Stimulated activated CD4-positive, alpha-beta T cell treated with anti-CD3 and anti-CD28 coated beads, Interleukin-15, amount 100 ng/mL, for 24 hours (primary cell): ENCODE data around the gene RPS6KC1.
"Not testable (repeated sequence)": the region's sequence is repeated elsewhere in the genome, so short reads cannot be mapped to it uniquely, and the experiment has no call there.

Source experiments
- DNase-seq: peaks from one replicate; pipeline ENCODE4 v3.0.0-alpha.2; 2020

Gene RPS6KC1

DNA sequence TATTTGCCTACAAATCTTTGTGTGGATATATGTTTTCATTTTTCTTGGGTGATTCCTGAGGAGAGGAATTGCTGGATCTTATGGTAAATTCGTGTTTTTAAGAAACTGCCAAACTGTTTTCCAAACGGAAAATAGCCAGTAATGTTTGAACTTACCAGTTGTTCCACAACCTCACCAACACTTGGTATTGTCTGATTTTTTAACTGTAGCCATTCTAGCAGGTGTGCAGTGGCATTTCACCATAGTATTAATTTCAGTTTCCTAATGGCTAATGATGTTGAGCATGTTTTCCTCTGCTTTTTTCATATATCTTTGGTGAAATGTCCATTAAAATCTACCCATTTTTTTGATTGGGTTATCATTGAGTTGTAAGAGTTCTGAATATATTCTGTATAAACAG, 56.6 kb downstream of the RPS6KC1 start:
- DNase-seq: no peak

DNA sequence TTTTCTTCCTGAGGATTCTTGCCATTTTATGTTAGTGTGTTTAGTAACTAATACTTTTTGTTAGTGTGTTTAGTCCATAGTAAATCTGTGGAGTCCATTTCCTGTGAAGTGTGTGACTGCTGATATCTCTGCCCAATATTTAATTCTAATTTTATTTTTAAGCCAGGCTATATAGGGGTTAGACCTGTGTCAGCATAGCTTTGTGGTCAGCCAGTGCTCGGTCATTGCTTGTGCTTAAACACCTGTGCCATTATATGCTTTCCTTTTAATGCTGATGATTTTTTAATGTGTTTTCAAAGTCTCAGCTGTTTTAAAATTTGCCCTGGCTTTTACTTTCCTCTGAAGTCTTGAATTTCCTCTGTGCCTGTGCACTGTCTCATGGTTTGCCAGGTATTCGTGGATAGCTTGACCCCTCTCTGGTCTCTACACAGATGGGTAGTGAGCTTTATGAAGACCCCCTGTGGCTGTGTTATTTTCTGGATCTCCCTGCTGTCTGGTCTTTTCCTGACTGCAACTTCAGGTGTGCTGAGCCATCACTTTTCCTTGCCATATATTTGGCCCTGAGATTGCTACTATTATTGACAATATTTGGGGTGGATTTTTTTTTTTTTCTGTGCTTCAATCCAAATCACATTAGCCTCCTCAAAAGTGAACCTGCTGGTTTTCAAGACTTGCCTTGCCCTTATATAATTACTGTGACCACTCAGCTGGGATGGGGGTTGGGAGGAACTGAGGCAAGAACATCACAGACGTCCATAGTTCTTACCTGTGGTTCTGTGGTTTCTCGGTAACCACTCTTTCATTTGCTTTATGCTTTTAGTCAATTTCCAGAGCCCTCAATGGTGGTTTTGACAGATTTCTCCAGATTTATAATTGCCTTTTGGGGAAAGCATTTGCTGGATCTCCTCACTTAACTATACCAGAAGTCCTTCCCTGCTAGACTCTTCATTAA, 59.6 kb downstream of the RPS6KC1 start:
- no peak for DNase-seq

DNA sequence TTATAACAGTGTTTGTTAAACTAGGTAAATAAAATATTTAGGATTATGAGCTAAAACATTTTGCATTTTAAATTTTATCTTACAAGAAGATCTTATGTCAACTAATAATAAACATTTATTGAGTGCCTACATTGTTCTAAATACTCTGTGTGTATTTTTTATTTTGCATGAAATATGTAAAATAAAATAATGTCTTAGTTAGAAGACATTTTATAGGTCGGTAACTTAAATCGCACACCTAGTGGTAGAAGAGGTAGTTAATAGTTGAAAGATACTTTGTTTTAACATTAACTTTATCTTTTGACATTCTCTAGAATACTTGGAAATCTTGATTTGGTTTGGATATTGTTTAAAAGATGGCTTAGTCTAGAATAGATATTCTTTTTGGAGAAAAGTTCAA, 60.5 kb downstream of the RPS6KC1 start:
- no peak for DNase-seq

DNA sequence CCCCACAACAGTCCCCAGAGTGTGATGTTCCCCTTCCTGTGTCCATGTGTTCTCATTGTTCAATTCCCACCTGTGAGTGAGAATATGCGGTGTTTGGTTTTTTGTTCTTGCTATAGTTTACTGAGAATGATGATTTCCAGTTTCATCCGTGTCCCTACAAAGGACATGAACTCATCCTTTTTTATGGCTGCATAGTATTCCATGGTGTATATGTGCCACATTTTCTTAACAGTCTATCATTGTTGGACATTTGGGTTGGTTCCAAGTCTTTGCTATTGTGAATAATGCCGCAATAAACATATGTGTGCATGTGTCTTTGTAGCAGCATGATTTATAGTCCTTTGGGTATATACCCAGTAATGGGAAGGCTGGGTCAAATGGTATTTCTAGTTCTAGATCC, 61.7 kb downstream of the RPS6KC1 start:
- not testable (repeated sequence) for DNase-seq

DNA sequence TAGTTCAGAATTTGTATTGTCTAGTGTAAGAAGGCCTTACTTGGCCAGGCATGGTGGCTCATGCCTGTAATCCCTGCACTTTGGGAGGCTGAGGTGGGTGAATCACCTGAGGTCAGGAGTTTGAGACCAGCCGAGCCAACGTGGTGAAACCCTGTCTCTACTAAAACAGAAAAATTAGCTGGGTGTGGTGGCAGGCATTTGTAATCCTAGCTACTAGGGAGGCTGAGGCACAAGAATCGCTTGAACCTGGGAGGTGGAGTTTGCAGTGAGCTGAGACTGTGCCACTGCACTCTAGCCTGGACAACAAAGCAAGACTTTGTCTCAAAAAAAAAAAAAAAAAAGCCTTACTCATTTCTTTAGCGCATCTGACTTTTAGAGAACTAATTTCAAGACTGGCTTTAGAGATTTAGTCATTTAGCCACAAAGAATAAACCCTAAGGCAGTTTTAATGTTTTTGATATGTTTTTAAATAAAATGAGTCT, 66.7 kb downstream of the RPS6KC1 start:
- DNase-seq: not testable (repeated sequence)

DNA sequence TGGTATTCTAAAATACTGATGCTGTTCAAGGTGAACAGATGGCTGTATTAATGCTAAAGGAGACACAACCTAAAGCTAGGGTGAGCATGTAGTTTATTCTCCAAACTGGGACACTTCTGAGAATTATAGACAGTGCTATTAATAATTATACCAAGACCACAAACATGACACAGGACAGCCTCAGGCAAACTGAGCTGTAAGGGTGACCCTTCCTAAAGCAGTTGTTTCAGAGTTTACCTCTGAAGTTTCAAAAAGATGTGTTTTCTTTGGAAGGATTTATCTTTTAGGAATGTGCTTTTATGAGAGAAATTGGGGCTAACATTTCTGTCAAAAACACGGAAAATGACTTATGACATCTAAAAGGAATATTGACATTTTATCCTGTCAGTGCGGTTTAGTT, 68.8 kb downstream of the RPS6KC1 start:
- DNase-seq: no peak

DNA sequence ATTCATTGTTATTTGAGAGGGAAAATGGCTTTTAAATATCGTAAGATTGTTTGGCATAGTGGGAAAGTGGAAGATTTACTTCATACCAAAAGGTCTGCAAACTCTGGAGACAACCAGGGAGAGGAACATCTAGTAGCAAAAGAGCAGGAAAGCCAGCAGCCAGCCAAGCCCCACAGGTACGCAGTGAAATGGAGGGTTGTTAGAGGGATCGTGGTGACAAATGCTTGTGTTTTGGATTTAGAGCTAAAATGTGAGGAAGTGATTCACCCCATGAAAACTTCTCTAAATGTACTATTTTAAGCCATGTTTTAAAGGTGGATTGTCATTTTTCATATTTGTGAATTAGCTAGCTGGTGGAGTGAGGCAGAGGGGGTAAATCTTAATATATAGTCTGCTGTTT, 69.3 kb downstream of the RPS6KC1 start:
- DNase-seq: no peak

DNA sequence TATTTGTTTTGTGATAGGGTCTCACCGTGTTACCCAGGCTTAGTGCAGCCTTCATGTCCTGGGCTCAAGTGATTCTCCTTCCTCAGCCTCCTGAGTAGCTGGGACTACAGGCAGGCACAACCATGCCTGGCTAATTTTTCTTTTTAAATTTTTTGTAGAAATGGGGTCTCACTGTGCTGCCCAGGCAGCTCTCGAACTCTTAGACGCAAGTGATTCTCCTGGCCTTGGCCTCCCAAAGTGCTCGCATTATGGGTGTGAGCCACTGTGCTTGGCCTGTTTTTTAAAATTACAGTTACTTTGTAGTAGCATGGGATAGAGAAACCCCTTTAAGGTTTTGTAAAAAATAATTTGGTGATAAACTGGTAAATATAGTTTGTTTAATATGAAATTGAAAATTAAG, 69.9 kb downstream of the RPS6KC1 start:
- no peak for DNase-seq

DNA sequence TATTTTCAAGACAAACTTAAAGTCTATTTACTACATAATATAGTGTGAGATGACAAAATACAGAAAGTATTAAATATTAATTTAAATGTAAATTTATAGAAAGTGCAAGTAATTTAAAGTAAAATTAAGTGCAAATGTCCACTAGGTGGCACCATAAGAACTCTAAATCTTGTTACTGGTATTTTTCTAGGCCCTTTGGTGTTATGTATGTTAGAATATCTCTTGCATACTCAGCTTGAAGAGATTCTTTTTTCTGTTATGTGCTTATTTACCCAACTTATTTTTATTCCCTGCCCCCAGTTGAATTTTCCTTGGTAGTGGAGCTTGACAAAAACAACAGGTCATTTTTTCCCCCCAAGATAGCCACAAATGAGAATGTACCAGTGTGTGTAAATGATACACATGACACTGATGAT, 71.5 kb downstream of the RPS6KC1 start:
- no peak for DNase-seq

DNA sequence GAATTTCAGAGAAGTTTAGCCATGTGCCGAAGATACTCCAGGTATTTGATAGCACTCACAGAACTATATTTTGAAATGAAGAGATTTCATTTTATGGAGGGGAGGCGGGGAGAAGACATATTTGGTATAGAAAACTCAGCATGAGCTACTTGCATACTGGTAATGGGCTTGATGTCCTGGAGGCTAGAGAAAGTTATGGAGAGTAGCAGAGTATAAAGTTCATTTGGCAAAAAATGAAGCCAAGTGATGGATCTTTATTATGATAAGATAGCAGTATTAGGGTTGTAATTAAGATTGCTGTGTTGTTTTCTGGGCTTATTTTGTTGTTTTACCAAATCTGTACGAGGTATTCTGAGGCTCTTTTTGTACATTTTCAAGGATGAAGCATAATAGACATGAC, 72.0 kb downstream of the RPS6KC1 start:
- DNase-seq: no peak

DNA sequence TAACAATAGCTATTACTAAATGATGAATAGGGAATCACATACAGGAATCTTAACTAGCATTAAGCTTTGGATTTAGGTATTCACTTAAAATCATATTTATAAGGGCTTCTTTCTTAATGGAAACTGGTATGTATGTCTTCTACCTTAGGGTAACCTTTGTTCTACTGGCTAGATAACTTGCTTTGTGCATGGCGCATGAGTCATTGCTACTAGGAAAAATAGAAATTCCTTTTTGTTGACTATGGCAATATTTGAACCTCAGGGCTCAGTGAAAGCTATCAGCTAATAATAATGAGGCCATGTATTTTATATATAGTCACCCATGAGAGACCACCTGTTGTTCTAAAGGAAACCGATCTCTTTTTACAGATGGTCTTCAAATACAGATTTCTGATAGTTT, 72.5 kb downstream of the RPS6KC1 start:
- DNase-seq: no peak

DNA sequence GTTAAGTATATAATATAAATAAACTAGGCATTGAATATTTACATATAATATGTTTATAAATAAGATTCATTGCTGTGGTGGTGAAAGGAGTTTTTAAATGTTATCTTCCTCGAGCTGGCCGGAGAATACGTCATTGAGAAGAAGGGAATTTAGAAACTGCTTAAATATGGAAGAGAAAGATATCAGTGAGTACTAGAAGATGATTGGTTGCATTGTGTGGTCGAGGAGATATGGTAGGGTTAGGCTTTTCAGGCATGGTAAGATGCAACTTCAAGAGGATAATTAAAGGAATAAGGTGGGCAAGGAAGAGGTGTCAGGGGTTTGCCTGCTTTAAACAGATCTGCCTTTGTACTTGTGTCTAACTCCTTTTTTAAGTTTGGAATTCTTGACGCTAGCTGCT, 73.5 kb downstream of the RPS6KC1 start:
- no peak for DNase-seq

DNA sequence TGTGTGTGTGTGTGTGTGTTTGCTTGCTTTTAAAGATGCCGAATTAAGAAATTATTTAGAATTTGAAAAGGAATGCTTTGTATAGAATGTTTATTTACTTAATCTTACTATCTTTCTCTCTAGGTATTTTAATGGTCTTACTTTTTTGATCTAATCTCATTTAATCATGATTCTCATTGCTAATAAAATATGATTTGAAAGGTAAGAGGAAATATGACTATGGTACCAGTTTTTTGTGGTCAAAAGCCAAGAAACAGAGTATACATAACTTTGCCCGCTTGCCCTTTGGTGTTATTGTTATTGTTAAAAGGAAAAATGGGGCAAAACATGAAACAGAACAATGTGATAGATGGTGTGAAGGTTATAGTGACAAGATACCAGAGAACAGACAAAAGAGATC, 74.6 kb downstream of the RPS6KC1 start:
- no peak for DNase-seq

DNA sequence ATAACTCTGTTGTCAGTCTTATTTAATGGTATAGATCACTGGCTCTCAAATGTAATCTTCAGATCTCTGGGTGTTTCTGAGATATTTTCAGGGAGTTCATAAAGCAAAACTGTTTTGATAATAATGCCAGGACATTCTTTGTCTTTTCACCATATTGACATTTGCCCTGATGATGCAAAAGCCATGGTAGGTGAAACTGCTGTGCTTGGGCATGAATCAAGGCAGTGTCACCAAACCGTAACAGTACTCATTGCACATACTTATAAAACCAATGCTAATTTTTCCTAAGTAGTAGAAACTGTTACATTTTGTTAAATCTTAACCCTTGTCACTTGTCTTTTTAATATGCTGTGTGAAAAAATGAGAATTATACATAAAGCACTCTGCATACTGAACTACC, 76.0 kb downstream of the RPS6KC1 start:
- no peak for DNase-seq

DNA sequence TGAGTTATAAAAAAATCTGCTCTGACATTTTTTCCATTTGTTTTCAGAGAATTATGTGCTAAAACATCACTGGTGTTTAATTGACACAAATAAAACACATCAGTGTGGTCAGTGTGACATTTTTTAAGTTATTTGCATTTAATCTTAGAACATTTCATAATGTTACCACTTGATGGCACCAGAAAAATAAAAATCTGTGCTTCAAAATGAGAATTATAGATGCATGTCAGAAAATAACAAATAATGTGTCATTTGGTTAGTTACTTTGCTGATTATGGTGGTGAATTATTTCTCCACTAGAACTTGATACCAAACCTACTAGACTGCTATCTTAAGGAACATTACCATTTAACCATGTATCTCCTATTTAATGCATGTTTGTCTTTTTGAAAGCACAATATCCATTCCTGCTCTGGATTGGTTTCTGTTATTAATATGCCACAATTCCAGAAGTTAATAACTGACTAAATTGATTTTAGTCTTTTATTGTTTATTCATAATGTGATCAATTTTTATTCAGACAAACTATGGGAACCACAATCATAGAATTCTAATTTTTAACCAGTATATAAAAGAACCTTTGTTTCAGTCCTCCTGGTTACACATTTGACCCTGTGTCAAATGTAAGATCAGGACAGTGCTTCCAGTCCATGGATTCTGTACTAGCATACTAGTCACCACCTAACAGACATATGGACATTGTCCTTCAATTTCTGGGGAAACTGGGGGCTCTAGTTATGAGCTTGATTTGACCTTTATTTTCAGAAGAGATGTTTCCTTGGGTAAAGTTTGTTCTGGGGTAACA, 81.0 kb downstream of the RPS6KC1 start:
- DNase-seq: no peak

DNA sequence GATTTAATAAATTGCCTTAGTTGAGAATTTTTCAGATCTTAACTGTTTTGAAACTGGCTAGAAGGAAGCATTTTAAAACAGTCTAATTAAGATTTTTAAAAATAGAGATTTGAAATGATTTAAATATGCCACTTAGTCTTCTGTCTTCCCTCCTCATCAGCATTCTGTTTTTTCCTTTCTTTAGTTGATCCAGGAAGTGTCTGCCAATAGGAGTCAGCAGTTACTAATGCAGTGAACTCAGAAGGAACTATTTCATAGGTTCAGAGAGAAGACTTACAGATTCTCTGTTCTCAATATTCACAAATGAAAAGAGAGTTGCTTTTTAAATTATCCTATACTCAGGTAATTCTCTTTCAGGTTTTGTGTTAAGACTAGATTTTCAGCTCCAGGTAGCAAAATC, 84.5 kb downstream of the RPS6KC1 start:
- no peak for DNase-seq

DNA sequence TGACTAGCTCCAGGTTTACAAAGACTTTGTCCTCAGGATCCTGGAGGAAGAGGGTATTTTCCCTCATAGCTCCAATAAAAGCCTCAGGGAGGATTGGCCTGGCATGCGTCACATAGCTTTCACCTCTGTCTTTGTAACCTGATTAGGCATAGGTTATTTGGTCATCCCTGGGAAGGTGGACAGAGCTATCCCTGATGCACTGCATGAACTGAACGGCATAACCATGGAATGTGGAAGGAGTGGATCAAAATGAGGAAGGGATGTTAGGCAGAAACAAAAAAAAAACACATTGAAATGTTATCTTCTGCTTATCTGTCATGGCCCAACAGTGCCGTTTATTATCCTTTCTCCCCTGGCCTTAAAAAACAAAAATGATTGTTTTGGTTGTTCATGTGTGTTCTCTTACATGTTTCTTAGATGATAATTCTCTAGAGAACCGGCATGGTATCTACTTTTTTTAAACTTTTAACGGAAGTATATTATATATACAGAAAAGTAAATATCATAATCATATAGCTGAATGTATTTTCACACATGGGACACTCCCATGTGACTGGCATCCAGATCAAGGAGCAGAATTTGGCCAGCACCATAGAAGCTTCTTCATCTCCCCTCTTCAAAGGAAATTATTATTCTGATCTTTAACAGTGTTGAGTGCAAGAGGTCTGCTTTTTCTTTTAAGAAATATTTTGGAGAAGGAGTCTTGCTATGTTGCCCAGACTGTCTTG, 85.3 kb downstream of the RPS6KC1 start:
- no peak for DNase-seq

DNA sequence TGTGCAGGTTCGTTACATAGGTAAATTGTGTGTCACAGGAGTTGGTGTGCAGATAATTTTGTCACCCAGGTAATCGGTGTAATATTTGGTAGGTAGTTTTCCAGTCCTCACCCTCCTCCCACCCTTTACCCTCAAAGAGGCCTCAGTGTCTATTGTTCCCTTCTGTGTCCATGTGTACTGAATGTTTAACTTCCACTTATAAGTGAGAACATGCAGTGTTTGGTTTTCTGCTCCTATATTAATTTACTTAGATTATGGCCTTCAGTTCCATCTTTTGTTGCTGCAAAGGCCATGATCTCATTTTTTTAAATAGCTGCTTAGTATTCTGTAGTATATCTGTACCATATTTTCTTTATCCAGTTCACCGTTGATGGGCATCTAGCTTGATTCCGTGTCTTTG, 87.3 kb downstream of the RPS6KC1 start:
- no peak for DNase-seq

DNA sequence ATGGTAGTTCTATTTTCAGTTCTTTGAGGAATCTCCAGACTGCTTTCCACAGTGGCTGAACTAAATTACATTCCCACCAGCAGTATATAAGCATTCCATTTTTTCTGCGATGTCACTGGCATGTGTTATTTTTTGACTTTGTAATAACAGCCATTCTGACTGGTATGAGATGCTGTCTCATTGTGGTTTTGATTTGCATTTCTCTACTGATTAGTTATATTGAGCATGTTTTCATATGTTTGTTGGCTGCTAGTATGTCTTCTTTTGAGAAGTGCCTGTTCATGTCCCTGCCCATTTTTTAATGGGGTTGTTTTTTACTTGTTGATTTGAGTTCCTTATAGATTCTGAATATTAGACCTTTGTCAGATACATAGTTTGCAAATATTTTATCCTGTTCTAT, 87.9 kb downstream of the RPS6KC1 start:
- DNase-seq: no peak

DNA sequence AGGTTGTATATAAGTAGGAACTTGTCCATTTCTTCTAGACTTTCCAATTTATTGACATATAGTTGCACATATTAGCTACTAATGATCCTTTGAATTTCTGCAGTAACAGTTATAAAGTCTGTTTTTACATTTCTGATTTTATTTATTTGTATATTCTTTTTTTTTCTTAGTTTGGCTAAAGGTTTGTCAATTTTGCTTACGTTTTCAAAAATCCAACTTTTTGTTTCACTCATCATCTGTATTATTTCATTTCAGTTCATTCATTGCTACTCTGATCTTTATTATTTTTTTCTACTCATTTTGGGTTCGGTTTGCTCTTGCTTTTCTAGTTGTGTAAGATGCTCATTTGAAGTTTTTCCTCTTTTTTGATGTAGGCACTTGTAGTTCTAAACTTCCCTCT, 97.9 kb downstream of the RPS6KC1 start:
- DNase-seq: no peak

DNA sequence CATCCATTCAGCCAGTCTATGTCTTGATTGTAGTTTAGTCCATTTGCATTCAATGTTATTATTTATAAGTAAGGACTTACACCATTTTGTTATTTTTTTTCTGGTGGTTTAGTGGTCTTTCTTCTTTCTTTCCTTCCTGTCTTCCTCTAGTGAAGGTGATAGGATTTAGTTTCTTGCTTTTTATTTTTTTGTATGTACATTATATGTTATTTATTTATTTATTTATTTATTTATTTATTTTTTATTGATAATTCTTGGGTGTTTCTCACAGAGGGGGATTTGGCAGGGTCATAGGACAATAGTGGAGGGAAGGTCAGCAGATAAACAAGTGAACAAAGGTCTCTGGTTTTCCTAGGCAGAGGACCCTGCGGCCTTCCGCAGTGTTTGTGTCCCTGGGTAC, 99.0 kb downstream of the RPS6KC1 start:
- DNase-seq: not testable (repeated sequence)

DNA sequence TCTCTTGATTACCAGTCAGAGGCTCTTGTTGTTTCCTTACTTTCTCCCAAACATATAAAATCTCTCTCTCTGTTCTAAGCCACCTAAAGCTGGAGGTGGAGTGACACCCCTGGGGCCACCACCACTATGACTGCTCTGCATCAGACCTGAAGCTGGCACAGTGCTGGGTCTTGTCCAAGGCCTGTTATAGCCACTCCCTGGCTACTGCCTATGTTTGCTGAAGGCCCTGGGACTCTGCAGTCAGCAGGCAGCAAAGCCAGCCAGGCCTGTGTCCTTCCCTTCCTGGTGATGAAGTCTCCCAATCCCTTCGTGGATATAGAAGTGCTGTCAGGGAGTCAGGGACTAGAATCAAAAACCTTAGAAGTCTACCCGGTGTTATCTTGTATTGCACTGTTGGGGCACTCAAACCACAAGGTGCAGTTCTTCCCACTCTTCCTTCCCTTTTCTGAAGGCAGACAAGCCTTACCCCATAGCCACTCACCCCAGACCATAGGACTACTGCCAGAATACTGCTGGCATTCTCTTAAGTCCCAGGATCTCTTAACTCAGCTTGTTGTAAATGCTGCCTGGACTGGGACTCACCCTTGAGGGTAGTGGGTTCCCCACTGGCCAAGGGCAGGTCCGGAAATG, 103.1 kb downstream of the RPS6KC1 start:
- no peak for DNase-seq

DNA sequence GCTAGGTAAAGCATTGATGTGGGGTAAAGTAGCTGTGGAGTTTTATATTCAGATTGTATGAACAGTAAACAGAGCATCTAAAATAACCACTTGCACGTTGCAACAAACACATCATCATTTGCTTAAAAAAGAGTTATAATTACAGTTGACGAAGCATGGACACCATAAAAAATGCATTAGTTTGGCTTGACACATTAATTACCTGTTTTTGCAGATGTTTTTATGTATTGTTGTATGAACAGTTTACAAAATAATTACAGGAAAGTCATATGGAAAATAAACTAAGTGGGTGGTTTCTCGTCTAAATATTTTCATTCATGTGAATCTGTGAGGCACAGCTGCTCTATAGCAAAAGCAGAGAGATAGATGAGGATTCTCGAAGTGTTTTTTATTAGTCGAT, 108.3 kb downstream of the RPS6KC1 start:
- DNase-seq: no peak
